ENCODE results near the gene CCDC141. TPM values are rescaled to one million over a fixed set of nuclear protein-coding genes. Genes with fewer than 3 reads are reported as not detected.
"Not testable (repeated sequence)": the region's sequence is repeated elsewhere in the genome, so short reads cannot be mapped to it uniquely, and the experiment has no call there.

CCDC141 gene
- total and polyA plus RNA-seq, 5 experiments from 2014 or later, result 4.2 to 27.0 (median 12.0) TPM

- ATAC-seq (no peak), DNase-seq (no peak)
- Mint-ChIP-seq H3K4me3 (no peak overlapping the region), H3K27ac (peak overlapping the region in 1 of 10 donors; percentile 36), H3K36me3 (peaks cover 11 to 34% (median 12%) of the 10 kb centered on the region in 3 donors), H3K4me1 (peaks cover 10 to 23% (median 19%) of the 10 kb centered on the region in 4 donors), H3K27me3 (no peaks in the 10 kb centered on the region), H3K9me3 (peaks cover 0 to 24% (median 9%) of the 10 kb centered on the region in 9 donors)
- POLR2A ChIA-PET, result no interaction called here
These were observed 52.9 kb downstream of the CCDC141 start for GRCh38 chr2:178997067-178997466.

DNA sequence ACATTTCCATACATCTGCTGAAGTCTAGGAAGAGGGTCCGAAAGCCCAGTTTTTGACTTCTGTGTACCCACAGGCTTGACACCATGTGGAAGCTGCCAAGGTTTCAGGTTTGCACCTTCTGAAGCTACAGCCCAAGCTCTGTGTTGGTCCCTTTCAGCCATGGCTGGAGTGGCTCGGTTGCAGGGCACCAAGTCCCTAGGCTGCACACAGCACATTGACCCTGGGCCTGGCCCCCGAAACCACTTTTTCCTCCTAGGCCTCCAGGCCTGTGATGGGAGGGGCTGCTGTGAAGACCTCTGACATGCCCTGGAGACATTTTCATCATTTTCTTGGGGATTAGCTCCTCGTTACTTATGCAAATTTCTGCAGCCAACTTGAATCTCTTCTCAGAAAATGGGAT is 55.7 kb downstream of the CCDC141 start:
- no peak overlapping the region for H3K27ac Mint-ChIP-seq
- no peaks in the 10 kb centered on the region for H3K27me3 Mint-ChIP-seq
- DNase-seq (no peak), ATAC-seq (no peak)
- peaks cover 9 to 24% (median 20%) of the 10 kb centered on the region in 4 donors for H3K4me1 Mint-ChIP-seq
- no peak overlapping the region for H3K4me3 Mint-ChIP-seq
- H3K36me3 Mint-ChIP-seq, result peaks cover 10 to 34% (median 11%) of the 10 kb centered on the region in 3 donors
- peaks cover 0 to 24% (median 10%) of the 10 kb centered on the region in 9 donors for H3K9me3 Mint-ChIP-seq
- POLR2A ChIA-PET, result no interaction called here

- H3K27ac Mint-ChIP-seq, result no peak overlapping the region
- ATAC-seq, result no peak
These were observed 56.1 kb downstream of the CCDC141 start for GRCh38 chr2:178993788-178994187.

DNA sequence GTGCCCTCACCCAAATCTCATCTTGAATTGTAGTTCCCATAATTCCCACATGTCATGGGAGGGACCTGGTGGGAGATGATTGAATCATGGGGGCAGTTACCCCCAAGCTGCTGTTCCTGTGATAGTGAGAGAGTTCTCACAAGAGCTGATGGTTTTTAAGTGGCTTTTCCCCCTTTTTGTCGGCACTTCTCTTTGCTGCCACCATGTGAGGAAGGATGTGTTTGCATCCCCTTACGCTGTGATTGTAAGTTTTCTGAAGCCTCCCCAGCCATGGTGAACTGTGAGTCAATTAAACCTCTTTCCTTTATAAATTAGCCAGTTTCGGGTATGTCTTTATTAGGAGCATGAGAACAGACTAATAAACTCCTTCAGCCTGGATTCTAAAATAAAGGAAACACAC is 57.2 kb downstream of the CCDC141 start:
- H3K4me3 Mint-ChIP-seq, DNase-seq, H3K27me3 Mint-ChIP-seq, POLR2A ChIA-PET, ATAC-seq: not testable (repeated sequence)
- Mint-ChIP-seq H3K36me3 (peaks cover 9 to 37% (median 11%) of the 10 kb centered on the region in 3 donors), H3K4me1 (peaks cover 5 to 14% (median 9%) of the 10 kb centered on the region in 4 donors), H3K27ac (peak overlapping the region in 3 of 10 donors; percentile 6 to 37 (median 16)), H3K9me3 (peaks cover 0 to 24% (median 10%) of the 10 kb centered on the region in 9 donors)

More at GRCh38 chr2:178993788-178994187, 56.1 kb downstream of the CCDC141 start:
- H3K27me3 Mint-ChIP-seq, result no peaks in the 10 kb centered on the region
- peaks cover 0 to 24% (median 10%) of the 10 kb centered on the region in 9 donors for H3K9me3 Mint-ChIP-seq
- H3K36me3 Mint-ChIP-seq, result peaks cover 10 to 35% (median 11%) of the 10 kb centered on the region in 3 donors
- peaks cover 5 to 19% (median 15%) of the 10 kb centered on the region in 4 donors for H3K4me1 Mint-ChIP-seq
- POLR2A ChIA-PET, result no interaction called here
- no peak for DNase-seq
- H3K4me3 Mint-ChIP-seq, result no peak overlapping the region

- POLR2A ChIA-PET, result no interaction called here
- Mint-ChIP-seq H3K4me3 (peak overlapping the region in 5 of 10 donors; percentile 1 to 38 (median 4)), H3K4me1 (peaks cover 3 to 10% (median 7%) of the 10 kb centered on the region in 4 donors), H3K36me3 (peaks cover 5 to 26% (median 11%) of the 10 kb centered on the region in 3 donors), H3K27ac (peak overlapping the region in 7 of 10 donors; percentile 11 to 55 (median 33)), H3K9me3 (peaks cover 0 to 24% (median 10%) of the 10 kb centered on the region in 9 donors), H3K27me3 (no peaks in the 10 kb centered on the region)
- DNase-seq, result no peak
- ATAC-seq, result no peak
These were observed 59.2 kb downstream of the CCDC141 start for GRCh38 chr2:178990533-178991241.

GRCh38 chr2:178989424-178989823 is 60.5 kb downstream of the CCDC141 start:
- ATAC-seq, DNase-seq, H3K4me3 Mint-ChIP-seq, POLR2A ChIA-PET, H3K27ac Mint-ChIP-seq, H3K27me3 Mint-ChIP-seq: not testable (repeated sequence)
- H3K9me3 Mint-ChIP-seq, result peaks cover 0 to 16% (median 4%) of the 10 kb centered on the region in 9 donors
- H3K4me1 Mint-ChIP-seq, result peaks cover 3 to 10% (median 7%) of the 10 kb centered on the region in 4 donors
- peaks cover under 1 to 19% (median 2%) of the 10 kb centered on the region in 3 donors for H3K36me3 Mint-ChIP-seq

DNA sequence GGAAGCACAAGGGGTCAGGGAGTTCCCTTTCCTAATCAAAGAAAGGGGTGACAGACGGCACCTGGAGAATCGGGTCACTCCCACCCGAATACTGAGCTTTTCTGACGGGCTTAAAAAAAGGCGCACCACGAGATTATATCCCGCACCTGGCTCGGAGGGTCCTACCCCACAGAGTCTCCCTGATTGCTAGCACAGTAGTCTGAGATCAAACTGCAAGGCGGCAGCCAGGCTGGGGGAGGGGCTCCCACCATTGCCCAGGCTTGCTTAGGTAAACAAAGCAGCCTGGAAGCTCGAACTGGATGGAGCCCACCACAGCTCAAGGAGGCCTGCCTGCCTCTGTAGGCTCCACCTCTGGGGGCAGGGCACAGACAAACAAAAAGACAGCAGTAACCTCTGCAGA is 67.3 kb downstream of the CCDC141 start:
- H3K27ac Mint-ChIP-seq, H3K36me3 Mint-ChIP-seq, ATAC-seq, DNase-seq, H3K4me3 Mint-ChIP-seq, H3K27me3 Mint-ChIP-seq, POLR2A ChIA-PET, H3K4me1 Mint-ChIP-seq: not testable (repeated sequence)
- peaks cover 0 to 12% (median 4%) of the 10 kb centered on the region in 9 donors for H3K9me3 Mint-ChIP-seq

DNA sequence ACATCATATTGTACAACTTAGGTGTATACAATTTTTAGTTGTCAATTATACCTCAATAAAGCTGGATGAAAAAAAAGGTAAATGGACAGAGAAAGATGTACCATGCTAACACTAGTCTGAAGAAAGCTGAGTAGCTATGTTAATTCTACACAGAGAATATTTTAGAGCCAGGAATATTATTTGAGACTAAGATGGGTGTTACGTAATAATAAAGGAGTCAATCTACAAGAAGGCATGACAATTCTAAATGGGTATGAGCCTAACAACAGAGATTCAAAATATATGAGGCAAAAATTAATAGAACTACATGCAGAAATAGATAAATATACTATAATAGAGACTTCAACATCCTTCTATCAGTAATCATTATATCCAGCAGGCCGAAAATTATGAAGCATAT is 69.1 kb downstream of the CCDC141 start:
- DNase-seq (no peak), ATAC-seq (no peak)
- POLR2A ChIA-PET, result no interaction called here
- Mint-ChIP-seq H3K4me1 (peaks cover 0 to 2% (median 0%) of the 10 kb centered on the region in 4 donors), H3K4me3 (no peak overlapping the region), H3K27me3 (no peaks in the 10 kb centered on the region), H3K27ac (no peak overlapping the region), H3K36me3 (peaks cover 6 to 22% (median 19%) of the 10 kb centered on the region in 3 donors), H3K9me3 (peaks cover 0 to 12% (median 4%) of the 10 kb centered on the region in 9 donors)

- peaks cover 6 to 22% (median 17%) of the 10 kb centered on the region in 3 donors for H3K36me3 Mint-ChIP-seq
- H3K27me3 Mint-ChIP-seq, result no peaks in the 10 kb centered on the region
- H3K4me3 Mint-ChIP-seq, result no peak overlapping the region
- peaks cover 0 to 12% (median 4%) of the 10 kb centered on the region in 9 donors for H3K9me3 Mint-ChIP-seq
- ATAC-seq (no peak), DNase-seq (no peak)
- peaks cover 0 to 2% (median 0%) of the 10 kb centered on the region in 4 donors for H3K4me1 Mint-ChIP-seq
- POLR2A ChIA-PET, result no interaction called here
- peak overlapping the region in 2 of 10 donors; percentile 66 to 73 for H3K27ac Mint-ChIP-seq
These were observed 71.3 kb downstream of the CCDC141 start for GRCh38 chr2:178978667-178979066.

DNA sequence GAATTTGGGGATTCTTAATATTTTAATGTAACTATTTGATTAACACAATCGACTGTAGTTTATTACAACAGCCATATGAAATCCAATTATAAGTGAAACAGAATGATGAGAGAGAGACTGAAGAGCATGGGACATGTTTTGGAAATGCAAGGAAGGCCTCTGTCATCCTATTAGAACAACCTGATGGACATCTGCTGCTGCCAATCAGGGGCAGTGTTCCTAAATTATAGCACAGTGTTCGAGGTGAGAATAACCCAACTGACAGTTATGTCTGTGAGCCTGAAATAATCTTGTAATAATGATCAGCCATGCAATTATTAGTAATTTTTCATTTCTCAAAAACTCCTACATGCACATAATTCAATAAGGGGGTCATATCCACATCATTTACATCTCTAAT is 73.6 kb downstream of the CCDC141 start:
- ATAC-seq (no peak), DNase-seq (no peak)
- Mint-ChIP-seq H3K36me3 (peaks cover 6 to 28% (median 17%) of the 10 kb centered on the region in 3 donors), H3K4me1 (peaks cover 0 to 5% (median 0%) of the 10 kb centered on the region in 4 donors), H3K4me3 (no peak overlapping the region), H3K27me3 (no peaks in the 10 kb centered on the region), H3K9me3 (peaks cover 0 to 2% (median 0%) of the 10 kb centered on the region in 9 donors), H3K27ac (peak overlapping the region in 1 of 10 donors; percentile 34)
- POLR2A ChIA-PET, result no interaction called here

DNA sequence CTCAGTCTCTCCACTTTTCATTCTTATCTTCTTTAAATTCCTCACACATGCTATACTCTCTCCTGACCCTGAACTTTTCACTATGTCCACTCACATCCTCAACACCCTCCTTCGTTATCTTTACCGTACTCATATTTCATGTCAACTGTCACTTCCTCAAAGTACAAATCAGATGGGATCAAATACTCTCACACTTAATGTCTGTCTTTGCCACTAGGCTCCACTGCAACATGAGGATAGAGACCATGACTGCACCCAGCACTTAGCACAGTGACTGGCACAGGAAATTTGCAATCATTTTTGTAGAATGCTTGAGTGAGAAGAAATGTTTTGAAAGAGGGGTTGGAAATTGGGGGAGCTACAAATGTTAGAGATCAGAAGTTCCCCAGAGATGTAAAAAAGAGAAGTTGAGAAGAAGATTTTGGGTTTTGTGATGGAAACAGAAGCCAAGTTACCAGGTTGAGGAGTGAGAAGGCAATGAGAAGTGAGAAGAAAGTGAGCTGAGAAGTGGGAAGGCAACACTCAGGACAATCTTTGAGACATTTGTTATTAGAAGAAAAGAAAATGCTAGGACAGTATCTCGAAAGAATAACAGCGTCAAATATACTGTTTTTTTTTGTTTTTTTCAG is 87.0 kb downstream of the CCDC141 start:
- no peak overlapping the region for H3K4me3 Mint-ChIP-seq
- no peaks in the 10 kb centered on the region for H3K27me3 Mint-ChIP-seq
- POLR2A ChIA-PET, result no interaction called here
- H3K27ac Mint-ChIP-seq, result no peak overlapping the region
- peaks cover 0 to 5% (median 2%) of the 10 kb centered on the region in 4 donors for H3K4me1 Mint-ChIP-seq
- peaks cover 16 to 26% (median 19%) of the 10 kb centered on the region in 3 donors for H3K36me3 Mint-ChIP-seq
- ATAC-seq (peak; percentile 45 to 49), DNase-seq (peak in 1 of 10 donors; percentile 1)
- H3K9me3 Mint-ChIP-seq, result no peaks in the 10 kb centered on the region

DNA sequence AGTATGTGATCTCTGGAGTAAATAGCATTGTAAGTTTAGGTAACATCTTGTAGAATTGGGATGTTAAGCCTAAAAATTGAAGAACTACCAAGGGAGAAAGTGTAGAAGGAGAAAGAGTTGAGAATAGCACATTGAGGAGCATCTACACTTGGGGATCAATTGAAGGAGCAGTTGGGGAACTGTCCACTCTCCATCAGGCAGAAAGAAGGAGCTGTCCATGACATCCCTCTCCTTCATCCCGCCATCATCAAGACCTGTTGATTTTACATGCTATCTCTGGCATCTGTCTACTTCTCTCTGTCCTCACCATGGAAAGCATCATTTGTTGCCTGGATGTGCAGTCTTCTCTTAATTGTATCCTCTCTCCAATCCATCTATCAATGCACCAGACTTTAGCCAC is 87.8 kb downstream of the CCDC141 start:
- ATAC-seq (no peak), DNase-seq (no peak)
- POLR2A ChIA-PET, result no interaction called here
- H3K4me1 Mint-ChIP-seq, result peaks cover 0 to 3% (median 0%) of the 10 kb centered on the region in 4 donors
- H3K4me3 Mint-ChIP-seq, result no peak overlapping the region
- no peak overlapping the region for H3K27ac Mint-ChIP-seq
- H3K36me3 Mint-ChIP-seq, result peaks cover 18 to 29% (median 19%) of the 10 kb centered on the region in 3 donors
- no peaks in the 10 kb centered on the region for H3K27me3 Mint-ChIP-seq
- H3K9me3 Mint-ChIP-seq, result no peaks in the 10 kb centered on the region

- Mint-ChIP-seq H3K9me3 (no peaks in the 10 kb centered on the region), H3K27me3 (no peaks in the 10 kb centered on the region), H3K4me1 (peaks cover 0 to 6% (median 3%) of the 10 kb centered on the region in 4 donors), H3K4me3 (no peak overlapping the region), H3K27ac (no peak overlapping the region), H3K36me3 (peaks cover 5 to 37% (median 28%) of the 10 kb centered on the region in 3 donors)
- DNase-seq (no peak), ATAC-seq (no peak)
- POLR2A ChIA-PET, result interaction anchor here (0.6 kb wide), 1 partner anchor 70 kb away, joined by 3 read pairs; no protein-coding TSS in a partner anchor
These were observed 95.9 kb downstream of the CCDC141 start for GRCh38 chr2:178954049-178954448.
